CD14-positive monocyte (primary cell): ENCODE data around the gene PAQR6. TPM values are rescaled to one million over a fixed set of nuclear protein-coding genes. Genes with fewer than 3 reads are reported as not detected.

Experiments
- DNase-seq, 3 donors: peaks; one replicate each; pipeline ENCODE4 v3.0.0-alpha.2; 2011 to 2022
- H2AFZ ChIP-seq: 2 replicates; pipeline ENCODE4 v1.6.0; 2012; ENCODE audit warnings: mild to moderate bottlenecking, low read depth, low read length, inconsistent platforms; ENCODE audit not compliant: insufficient read depth, poor library complexity, severe bottlenecking
- H3K27ac ChIP-seq, 2 donors: 1 replicate in 1 of 2; 2 replicates in 1 of 2; pipeline ENCODE4 v1.5.1; 2012 to 2013; ENCODE audit warnings: low read length in 2 of 2, control low read depth in 1 of 2, inconsistent platforms in 1 of 2, low read depth in 1 of 2, mild to moderate bottlenecking in 1 of 2
- H3K27me3 ChIP-seq, 2 donors: one replicate each; pipeline versions ENCODE4 v1.6.0 to v1.6.1; 2011 to 2013; ENCODE audit warnings: low read length in 2 of 2; ENCODE audit not compliant: control insufficient read depth in 2 of 2, insufficient read depth in 2 of 2
- H3K36me3 ChIP-seq, 2 donors: replicated peaks in 1 of 2; 1 replicate in 1 of 2; 2 replicates in 1 of 2; pipeline versions ENCODE4 v1.5.1 to v1.6.1; 2012 to 2013; ENCODE audit warnings: low read length in 2 of 2, control low read depth in 1 of 2, inconsistent platforms in 1 of 2, mild to moderate bottlenecking in 1 of 2; ENCODE audit not compliant: insufficient read depth in 2 of 2, control insufficient read depth in 1 of 2
- H3K4me1 ChIP-seq, 2 donors: 1 replicate in 1 of 2; 2 replicates in 1 of 2; pipeline versions ENCODE4 v1.5.1 to v1.6.1; 2012 to 2013; ENCODE audit warnings: low read length in 2 of 2, control low read depth in 1 of 2, inconsistent platforms in 1 of 2, mild to moderate bottlenecking in 1 of 2, moderate library complexity in 1 of 2; ENCODE audit not compliant: insufficient read depth in 2 of 2, control insufficient read depth in 1 of 2
- H3K4me2 ChIP-seq: replicated peaks from 2 replicates; pipeline ENCODE3; 2012; ENCODE audit warnings: low read length, moderate library complexity, mild to moderate bottlenecking; ENCODE audit not compliant: poor library complexity, severe bottlenecking; ENCODE audit errors: extremely low read depth
- H3K4me3 ChIP-seq, 3 experiments: fragments of 200-600 bp in 1 of 3; sonication (generic) in 1 of 3; replicated peaks in 1 of 3; 1 replicate in 2 of 3; 2 replicates in 1 of 3; pipeline ENCODE4 v1.5.1; 2011 to 2013; ENCODE audit warnings: low read length in 3 of 3, mild to moderate bottlenecking in 3 of 3, control low read depth in 2 of 3, low read depth in 2 of 3, inconsistent platforms in 1 of 3, moderate library complexity in 1 of 3
- H3K79me2 ChIP-seq: 2 replicates; pipeline ENCODE4 v1.6.0; 2012; ENCODE audit warnings: mild to moderate bottlenecking, control low read depth, inconsistent platforms, low read length, moderate library complexity; ENCODE audit not compliant: insufficient read depth
- H3K9ac ChIP-seq: 2 replicates; pipeline ENCODE4 v1.6.0; 2017; ENCODE audit warnings: low read length, mild to moderate bottlenecking; ENCODE audit not compliant: insufficient read depth, poor library complexity, severe bottlenecking
- H3K9me3 ChIP-seq, 2 donors: replicated peaks in 1 of 2; 1 replicate in 1 of 2; 2 replicates in 1 of 2; pipeline versions ENCODE4 v1.5.1 to v1.6.1; 2012 to 2013; ENCODE audit warnings: low read length in 2 of 2, control low read depth in 1 of 2; ENCODE audit not compliant: control insufficient read depth in 1 of 2, insufficient read depth in 1 of 2
- H4K20me1 ChIP-seq: 2 replicates; pipeline ENCODE4 v1.6.0; 2012; ENCODE audit warnings: mild to moderate bottlenecking, low read length, control low read depth, moderate library complexity; ENCODE audit not compliant: insufficient read depth
- H3K27ac Mint-ChIP-seq, 7 donors: one replicate each; pipeline ENCODE4 v1.8.0; 2020; ENCODE audit warnings: mild to moderate bottlenecking in 7 of 7, mixed read lengths in 7 of 7, moderate library complexity in 6 of 7, inconsistent platforms in 2 of 7
- H3K27me3 Mint-ChIP-seq, 3 donors: one replicate each; pipeline ENCODE4 v1.8.0; 2021 to 2022; ENCODE audit warnings: low read depth in 3 of 3, mild to moderate bottlenecking in 3 of 3, mixed read lengths in 3 of 3, moderate library complexity in 3 of 3, inconsistent platforms in 1 of 3
- H3K36me3 Mint-ChIP-seq, 2 donors: one replicate each; pipeline ENCODE4 v1.8.0; 2020; ENCODE audit warnings: mixed read lengths in 2 of 2, inconsistent platforms in 1 of 2, mild to moderate bottlenecking in 1 of 2
- H3K4me1 Mint-ChIP-seq: one replicate; pipeline ENCODE4 v1.8.0; 2020; ENCODE audit warnings: mild to moderate bottlenecking, mixed read lengths
- H3K4me3 Mint-ChIP-seq, 2 donors: one replicate each; pipeline ENCODE4 v1.8.0; 2020; ENCODE audit warnings: mild to moderate bottlenecking in 2 of 2, mixed read lengths in 2 of 2, moderate library complexity in 1 of 2
- H3K9me3 Mint-ChIP-seq, 7 donors: one replicate each; pipeline ENCODE4 v1.8.0; 2020 to 2022; ENCODE audit warnings: mixed read lengths in 7 of 7, mild to moderate bottlenecking in 6 of 7, moderate library complexity in 6 of 7, inconsistent platforms in 2 of 7
- WGBS: methylation state at CpG from one replicate; pipeline ENCODE4 v1.1.5; 2013; ENCODE audit warnings: missing lambda C conversion rate; ENCODE audit not compliant: insufficient coverage; 5-methylcytosine and 5-hydroxymethylcytosine counted together
- intact Hi-C, 2 donors: fragments of 100-400 bp; cut with micrococcal nuclease; formaldehyde crosslinking; loops; one replicate each; pipeline versions ENCODE4 v1.15.0 to v1.15.1; 2023
- polyA plus RNA-seq, 3 donors: library from polyadenylated mRNA; depleted of rRNA in 1 of 3; unstranded in 2 of 3; stranded (reverse) in 1 of 3; fragments of 300-500 nt in 2 of 3; fragments of >200 nt in 1 of 3; fragmentation: Illumina TruSeq in 2 of 3; gene quantifications; 1 replicate in 2 of 3; 2 replicates in 1 of 3; pipeline ENCODE4 v1.2.3, GENCODE V29; 2012 to 2021
- TF ChIP-seq, protein P1 (sequence below): fragments of 200-600 bp; IDR thresholded peaks from one replicate; pipeline ENCODE4 v1.8.0; 2022; ENCODE audit warnings: antibody characterized with exemption, mild to moderate bottlenecking

Gene PAQR6
- polyA plus RNA-seq, 3 donors: 7.7 TPM; not detected in 2

DNA sequence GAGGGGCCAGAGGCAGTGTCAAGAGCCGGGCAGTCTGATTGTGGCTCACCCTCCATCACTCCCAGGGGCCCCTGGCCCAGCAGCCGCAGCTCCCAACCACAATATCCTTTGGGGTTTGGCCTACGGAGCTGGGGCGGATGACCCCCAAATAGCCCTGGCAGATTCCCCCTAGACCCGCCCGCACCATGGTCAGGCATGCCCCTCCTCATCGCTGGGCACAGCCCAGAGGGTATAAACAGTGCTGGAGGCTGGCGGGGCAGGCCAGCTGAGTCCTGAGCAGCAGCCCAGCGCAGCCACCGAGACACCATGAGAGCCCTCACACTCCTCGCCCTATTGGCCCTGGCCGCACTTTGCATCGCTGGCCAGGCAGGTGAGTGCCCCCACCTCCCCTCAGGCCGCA is 5.9 kb downstream of the PAQR6 start, which contains the start of gene BGLAP:
BGLAP (plus strand) TSS at position 259 of the 400 bp plus-strand sequence; CDS start at position 307, 48 bp downstream.
- peak within 1 kb of the TSS; percentile 4 for H3K9ac ChIP-seq
- no peaks in the 10 kb centered on the region for H3K79me2 ChIP-seq
- peaks cover 33 to 41% of the 10 kb centered on the region in 2 donors for H3K36me3 ChIP-seq
- H3K9me3 Mint-ChIP-seq: peaks cover 0 to 9% (median 0%) of the 10 kb centered on the region in 7 donors
- peaks cover 46 to 52% of the 10 kb centered on the region in 2 donors for H3K36me3 Mint-ChIP-seq
- H3K4me3 ChIP-seq: no peak within 1 kb of the TSS
- H3K4me3 Mint-ChIP-seq: no peak within 1 kb of the TSS
- intact Hi-C loops: no loop called here
- H2AFZ ChIP-seq: no peak within 1 kb of the TSS
- peaks cover 0 to 12% of the 10 kb centered on the region in 2 donors for H3K9me3 ChIP-seq
- no peak within 1 kb of the TSS for H3K4me2 ChIP-seq
- DNase-seq: no peak
- peaks cover 10 to 27% of the 10 kb centered on the region in 2 donors for H3K27me3 ChIP-seq
- peaks cover 9 to 14% of the 10 kb centered on the region in 2 donors for H3K4me1 ChIP-seq
- 45% methylated on average over 6 of the region's 14 CpGs for WGBS
- TF ChIP-seq, protein P1, sequence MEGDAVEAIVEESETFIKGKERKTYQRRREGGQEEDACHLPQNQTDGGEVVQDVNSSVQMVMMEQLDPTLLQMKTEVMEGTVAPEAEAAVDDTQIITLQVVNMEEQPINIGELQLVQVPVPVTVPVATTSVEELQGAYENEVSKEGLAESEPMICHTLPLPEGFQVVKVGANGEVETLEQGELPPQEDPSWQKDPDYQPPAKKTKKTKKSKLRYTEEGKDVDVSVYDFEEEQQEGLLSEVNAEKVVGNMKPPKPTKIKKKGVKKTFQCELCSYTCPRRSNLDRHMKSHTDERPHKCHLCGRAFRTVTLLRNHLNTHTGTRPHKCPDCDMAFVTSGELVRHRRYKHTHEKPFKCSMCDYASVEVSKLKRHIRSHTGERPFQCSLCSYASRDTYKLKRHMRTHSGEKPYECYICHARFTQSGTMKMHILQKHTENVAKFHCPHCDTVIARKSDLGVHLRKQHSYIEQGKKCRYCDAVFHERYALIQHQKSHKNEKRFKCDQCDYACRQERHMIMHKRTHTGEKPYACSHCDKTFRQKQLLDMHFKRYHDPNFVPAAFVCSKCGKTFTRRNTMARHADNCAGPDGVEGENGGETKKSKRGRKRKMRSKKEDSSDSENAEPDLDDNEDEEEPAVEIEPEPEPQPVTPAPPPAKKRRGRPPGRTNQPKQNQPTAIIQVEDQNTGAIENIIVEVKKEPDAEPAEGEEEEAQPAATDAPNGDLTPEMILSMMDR: no peak
- no peak within 1 kb of the TSS for H3K27ac ChIP-seq
- peaks cover 14% of the 10 kb centered on the region for H3K4me1 Mint-ChIP-seq
- peaks cover 11% of the 10 kb centered on the region for H4K20me1 ChIP-seq
- peaks cover 19 to 35% (median 33%) of the 10 kb centered on the region in 3 donors for H3K27me3 Mint-ChIP-seq
- no peak within 1 kb of the TSS for H3K27ac Mint-ChIP-seq

DNA sequence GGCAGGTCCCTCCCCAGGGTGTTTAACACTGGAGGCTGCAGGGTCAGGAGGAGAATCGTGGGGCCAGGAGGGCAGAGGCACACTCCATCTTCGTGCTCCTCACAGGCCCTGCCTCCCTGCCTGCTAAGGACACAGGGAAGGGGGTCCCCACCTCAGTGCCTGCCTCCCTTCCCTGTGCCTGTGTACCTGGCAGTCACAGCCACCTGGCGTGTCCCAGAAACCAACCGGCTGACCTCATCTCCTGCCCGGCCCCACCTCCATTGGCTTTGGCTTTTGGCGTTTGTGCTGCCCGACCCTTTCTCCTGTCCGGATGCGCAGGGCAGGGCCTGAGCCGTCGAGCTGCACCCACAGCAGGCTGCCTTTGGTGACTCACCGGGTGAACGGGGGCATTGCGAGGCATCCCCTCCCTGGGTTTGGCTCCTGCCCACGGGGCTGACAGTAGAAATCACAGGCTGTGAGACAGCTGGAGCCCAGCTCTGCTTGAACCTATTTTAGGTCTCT is 6.5 kb downstream of the PAQR6 start:
- H3K79me2 ChIP-seq: no peaks in the 10 kb centered on the region
- no peak overlapping the region for H3K4me3 ChIP-seq
- no peak overlapping the region for H3K27ac ChIP-seq
- peaks cover 10 to 21% of the 10 kb centered on the region in 2 donors for H3K27me3 ChIP-seq
- H3K36me3 ChIP-seq: peaks cover 38 to 47% of the 10 kb centered on the region in 2 donors
- peak overlapping the region; percentile 4 for H3K9ac ChIP-seq
- no peak overlapping the region for H3K27ac Mint-ChIP-seq
- H3K4me1 ChIP-seq: peaks cover 9 to 13% of the 10 kb centered on the region in 2 donors
- H3K4me1 Mint-ChIP-seq: peaks cover 13% of the 10 kb centered on the region
- H3K9me3 ChIP-seq: peaks cover 0 to 12% of the 10 kb centered on the region in 2 donors
- WGBS: 45% methylated on average over 14 of the region's 15 CpGs
- no peak overlapping the region for H3K4me3 Mint-ChIP-seq
- DNase-seq: no peak
- H2AFZ ChIP-seq: no peak overlapping the region
- peaks cover 5% of the 10 kb centered on the region for H4K20me1 ChIP-seq
- TF ChIP-seq, protein P1: no peak
- intact Hi-C loops: no loop called here
- H3K36me3 Mint-ChIP-seq: peaks cover 52 to 58% of the 10 kb centered on the region in 2 donors
- H3K9me3 Mint-ChIP-seq: peaks cover 0 to 9% (median 0%) of the 10 kb centered on the region in 7 donors
- no peak overlapping the region for H3K4me2 ChIP-seq
- peaks cover 16 to 31% (median 27%) of the 10 kb centered on the region in 3 donors for H3K27me3 Mint-ChIP-seq
